ENCODE data around the gene SNX25. TPM values are rescaled to one million over a fixed set of nuclear protein-coding genes. Genes with fewer than 3 reads are reported as not detected.
A peak's percentile ranks its signal among the peaks of the same experiment; 100 is the strongest.

Gene SNX25
- total and polyA plus RNA-seq, 2 of the 13 experiments (the other 11 are each of a cell fraction or from before 2014, with no cell fraction given) = 23.4 to 23.5 TPM

GRCh38 chr4:185203486-185204237, 5.7 kb upstream of the SNX25 start, which contains the start of gene CFAP97 (continued):
- peak; percentile 62; the same call in 1 of the 2 replicates for TF ChIP-seq UBTF (CRISPR knock-in tag; IDR thresholded peaks at IDR 0.05)
- no peak; the same call in 1 of the 2 replicates for TF ChIP-seq MLX (CRISPR knock-in tag; IDR thresholded peaks at IDR 0.05)
- TF ChIP-seq CBX5 (CRISPR knock-in tag; IDR thresholded peaks at IDR 0.05; ENCODE audit: borderline replicate concordance) = no peak
- TF ChIP-seq ZNF574 (CRISPR knock-in tag; IDR thresholded peaks at IDR 0.05) = peak; percentile 78
- TF ChIP-seq FOXM1 (CRISPR knock-in tag; IDR thresholded peaks at IDR 0.05) = 0 out of 2 replicates have a peak, but pooled peaks have one; percentile 13
- TF ChIP-seq GPN1 (CRISPR knock-in tag; IDR thresholded peaks at IDR 0.05; ENCODE audit: borderline replicate concordance) = no peak
- TF ChIP-seq GATA4 (IDR thresholded peaks at IDR 0.05; ENCODE audit: borderline replicate concordance, low read depth) = no peak
- no peak for TF ChIP-seq ZNF747 (CRISPR knock-in tag; IDR thresholded peaks at IDR 0.05; ENCODE audit: borderline replicate concordance)
- TF ChIP-seq MED13 (CRISPR knock-in tag; IDR thresholded peaks at IDR 0.05) = no peak
- 0 out of 2 replicates have a peak, but pooled peaks have one; percentile 34 for TF ChIP-seq LBX2 (CRISPR knock-in tag; IDR thresholded peaks at IDR 0.05; ENCODE audit: borderline replicate concordance)
- no peak for TF ChIP-seq SIX1 (CRISPR knock-in tag; IDR thresholded peaks at IDR 0.05; ENCODE audit: borderline replicate concordance)
- no peak for TF ChIP-seq YEATS2 (CRISPR knock-in tag; IDR thresholded peaks at IDR 0.05; ENCODE audit: borderline replicate concordance)
- TF ChIP-seq STAT6 (CRISPR knock-in tag; IDR thresholded peaks at IDR 0.05; ENCODE audit: borderline replicate concordance) = no peak
- TF ChIP-seq ZNF770 (CRISPR knock-in tag; IDR thresholded peaks at IDR 0.05) = peak; percentile 39; the same call in 1 of the 2 replicates
- TF ChIP-seq ELF3 (CRISPR knock-in tag; IDR thresholded peaks at IDR 0.05) = no peak
- TF ChIP-seq CREM (IDR thresholded peaks at IDR 0.05) = no peak
- no peak for TF ChIP-seq CREM (CRISPR knock-in tag; IDR thresholded peaks at IDR 0.05)
- TF ChIP-seq MYNN (CRISPR knock-in tag; IDR thresholded peaks at IDR 0.05; ENCODE audit: low read depth) = no peak
